SK-N-MC (cell line): ENCODE measurements around the gene KIF5A.

Experiments used
- EZH2 ChIP-seq: fragments of 200-600 bp; sonication (generic); IDR thresholded peaks from one replicate; pipeline ENCODE4 v1.6.1; 2017; ENCODE audit warnings: antibody characterized with exemption
- FOXP2 ChIP-seq: optimal IDR thresholded peaks from 2 replicates; pipeline ENCODE3; 2011; ENCODE audit warnings: mild to moderate bottlenecking, moderate library complexity; ENCODE audit not compliant: insufficient read depth; ENCODE audit errors: extremely low read length, control extremely low read depth
- POLR2AphosphoS5 ChIP-seq: IDR thresholded peaks from 2 replicates; pipeline ENCODE4 v1.6.1; 2012; ENCODE audit warnings: mild to moderate bottlenecking, low read depth, low read length, borderline replicate concordance

DNA sequence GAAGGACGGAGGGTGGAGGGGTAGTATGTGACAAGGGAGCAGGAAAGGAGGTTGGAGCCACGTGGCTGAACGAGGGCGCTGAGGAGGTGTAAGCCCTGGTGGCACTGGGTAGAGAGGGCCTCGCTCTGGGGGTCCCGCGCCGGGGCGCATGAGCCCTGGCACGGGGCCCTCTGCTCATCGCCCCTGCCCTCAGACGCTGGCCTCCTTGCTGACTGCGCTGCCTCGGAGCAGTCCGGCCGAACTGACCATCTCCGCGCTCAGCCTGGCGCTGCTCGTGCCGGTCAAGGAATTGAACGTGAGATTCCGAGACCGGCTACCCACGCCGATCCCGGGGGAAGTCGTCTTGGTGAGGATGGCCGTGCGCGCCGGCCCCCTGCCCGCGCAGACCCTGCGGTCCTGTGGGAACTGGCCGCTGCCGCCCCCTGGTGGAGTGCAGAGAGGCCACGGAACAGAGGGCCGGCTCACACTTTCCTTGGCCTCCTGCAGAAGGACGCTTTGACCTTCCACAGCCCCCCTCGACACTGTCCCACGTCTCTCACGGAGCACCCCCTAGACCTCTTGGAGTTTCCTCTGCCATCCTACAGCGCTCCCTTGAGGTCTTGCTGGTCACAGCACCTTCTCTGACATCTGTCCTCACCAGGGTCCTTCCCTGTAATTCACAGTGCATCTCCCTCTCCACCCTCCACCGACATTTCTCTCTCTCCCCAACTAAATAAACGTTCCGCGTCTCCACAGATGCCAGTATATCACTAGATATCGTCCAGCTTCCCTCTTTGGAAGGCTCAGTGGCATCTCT is 71.9 kb downstream of the KIF5A start:
- TF ChIP-seq POLR2AphosphoS5 (no peak), EZH2 (no peak), FOXP2 (no peak)
